SU-DHL-6 (cell line): ENCODE results near the gene C9orf78.

Source experiments
- EZH2phosphoT487 ChIP-seq: fragments of 200-600 bp; sonication (generic), shearing (Covaris generic); conservative IDR thresholded peaks from 2 replicates; pipeline ENCODE4 v1.6.1; 2018; ENCODE audit warnings: mild to moderate bottlenecking, antibody characterized with exemption, low read length, moderate library complexity, mixed read lengths
- TF ChIP-seq, protein P1 (sequence below): fragments of 200-600 bp; sonication (generic); IDR thresholded peaks from one replicate; pipeline ENCODE4 v1.5.1; 2017; ENCODE audit warnings: antibody characterized with exemption, mild to moderate bottlenecking, low read length, moderate library complexity; ENCODE audit not compliant: insufficient read depth, poor library complexity, severe bottlenecking

DNA sequence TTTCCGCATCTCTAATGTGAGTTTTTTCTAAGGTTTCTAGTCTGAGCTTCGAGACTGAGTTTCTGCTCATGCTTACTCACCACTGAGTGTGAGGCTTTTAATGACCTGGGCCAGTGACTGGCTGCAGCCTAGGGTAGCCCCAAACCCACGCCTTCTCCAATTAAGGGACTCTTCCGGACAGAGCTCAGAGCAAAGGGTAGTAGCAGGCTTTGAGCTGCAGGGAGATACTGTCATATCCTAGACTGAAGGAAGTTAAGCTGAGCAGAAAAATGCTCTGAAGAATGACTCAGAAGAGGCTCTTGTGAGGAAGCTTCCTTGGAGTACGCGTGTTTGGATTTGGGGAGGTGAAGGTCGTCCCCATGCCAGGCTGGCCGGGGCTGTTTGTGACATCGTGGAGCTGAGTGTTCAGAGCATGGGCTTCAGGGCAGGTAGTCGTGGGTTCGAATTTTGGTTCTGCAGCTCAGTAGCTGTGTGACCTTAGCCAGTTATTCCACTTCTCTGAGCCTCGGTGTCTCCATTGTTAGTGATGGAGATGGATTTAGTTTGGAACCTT, 3.7 kb upstream of the C9orf78 start:
- TF ChIP-seq, protein P1, sequence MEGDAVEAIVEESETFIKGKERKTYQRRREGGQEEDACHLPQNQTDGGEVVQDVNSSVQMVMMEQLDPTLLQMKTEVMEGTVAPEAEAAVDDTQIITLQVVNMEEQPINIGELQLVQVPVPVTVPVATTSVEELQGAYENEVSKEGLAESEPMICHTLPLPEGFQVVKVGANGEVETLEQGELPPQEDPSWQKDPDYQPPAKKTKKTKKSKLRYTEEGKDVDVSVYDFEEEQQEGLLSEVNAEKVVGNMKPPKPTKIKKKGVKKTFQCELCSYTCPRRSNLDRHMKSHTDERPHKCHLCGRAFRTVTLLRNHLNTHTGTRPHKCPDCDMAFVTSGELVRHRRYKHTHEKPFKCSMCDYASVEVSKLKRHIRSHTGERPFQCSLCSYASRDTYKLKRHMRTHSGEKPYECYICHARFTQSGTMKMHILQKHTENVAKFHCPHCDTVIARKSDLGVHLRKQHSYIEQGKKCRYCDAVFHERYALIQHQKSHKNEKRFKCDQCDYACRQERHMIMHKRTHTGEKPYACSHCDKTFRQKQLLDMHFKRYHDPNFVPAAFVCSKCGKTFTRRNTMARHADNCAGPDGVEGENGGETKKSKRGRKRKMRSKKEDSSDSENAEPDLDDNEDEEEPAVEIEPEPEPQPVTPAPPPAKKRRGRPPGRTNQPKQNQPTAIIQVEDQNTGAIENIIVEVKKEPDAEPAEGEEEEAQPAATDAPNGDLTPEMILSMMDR, result no peak
- no peak for TF ChIP-seq EZH2phosphoT487
